Nephron (organoid): ENCODE data around the gene KSR1.

Experiments used
- H3K27ac Mint-ChIP-seq, 3 experiments: 2 replicates each; pipeline ENCODE4 v1.8.0; 2020; ENCODE audit warnings: mixed read lengths in 3 of 3, mild to moderate bottlenecking in 2 of 3, moderate library complexity in 1 of 3
- H3K27me3 Mint-ChIP-seq: 2 replicates; pipeline ENCODE4 v1.8.0; 2021; ENCODE audit warnings: low read depth, mild to moderate bottlenecking, moderate library complexity, mixed read lengths
- H3K36me3 Mint-ChIP-seq: 2 replicates; pipeline ENCODE4 v1.8.0; 2020; ENCODE audit warnings: low read depth, mixed read lengths
- H3K4me1 Mint-ChIP-seq: 2 replicates; pipeline ENCODE4 v1.8.0; 2020; ENCODE audit warnings: mixed read lengths
- H3K4me3 Mint-ChIP-seq, 3 experiments: 2 replicates each; pipeline ENCODE4 v1.8.0; 2020; ENCODE audit warnings: mild to moderate bottlenecking in 3 of 3, mixed read lengths in 3 of 3, moderate library complexity in 2 of 3
- H3K9me3 Mint-ChIP-seq: 2 replicates; pipeline ENCODE4 v1.8.0; 2020; ENCODE audit warnings: mixed read lengths
- CTCF ChIP-seq, 3 experiments: fragments of 200-600 bp; sonication (generic); IDR thresholded peaks; one replicate each; pipeline ENCODE4 v1.5.0; 2021; ENCODE audit warnings: antibody characterized with exemption in 3 of 3; ENCODE audit not compliant: unreplicated experiment in 3 of 3

KSR1 gene

GRCh38 chr17:27605409-27605808 lies 149.2 kb downstream of the KSR1 start:
- Mint-ChIP-seq H3K27me3 (no peaks in the 10 kb centered on the region), H3K4me3 (no peak overlapping the region), H3K36me3 (peaks cover 41% of the 10 kb centered on the region), H3K4me1 (no peaks in the 10 kb centered on the region), H3K27ac (no peak overlapping the region), H3K9me3 (no peaks in the 10 kb centered on the region)
- TF ChIP-seq CTCF (IDR thresholded peaks at IDR 0.05; ENCODE audit: unreplicated experiment in 3 of 3) = no peak

DNA sequence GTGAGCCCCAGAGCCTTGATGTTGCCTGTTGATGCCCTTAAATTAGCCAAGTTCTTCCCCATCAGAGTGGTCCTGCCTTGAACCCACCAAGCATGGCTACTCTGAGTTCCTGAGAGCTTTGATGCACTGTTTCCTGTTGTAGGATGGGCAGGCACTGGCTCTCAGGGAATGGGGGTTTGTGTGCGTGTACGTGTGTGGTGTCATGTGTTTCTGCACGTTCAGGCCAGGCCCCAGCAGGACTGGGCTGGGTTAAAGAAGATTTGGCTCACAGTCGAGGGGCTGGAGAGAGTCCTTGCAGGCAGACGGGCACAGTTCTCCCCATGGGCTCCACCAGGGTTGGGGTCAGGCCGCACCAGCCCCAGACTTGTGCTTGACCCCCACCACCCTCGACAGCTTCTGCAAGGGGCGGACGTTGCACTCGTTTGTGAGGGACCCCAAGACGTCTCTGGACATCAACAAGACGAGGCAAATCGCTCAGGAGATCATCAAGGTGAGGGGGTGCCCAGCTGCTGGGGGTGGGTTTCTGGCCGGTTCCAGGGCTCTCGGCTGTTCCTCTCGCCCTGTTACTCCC lies 151.4 kb downstream of the KSR1 start:
- Mint-ChIP-seq H3K27me3 (no peaks in the 10 kb centered on the region), H3K9me3 (no peaks in the 10 kb centered on the region), H3K4me1 (peaks cover 5% of the 10 kb centered on the region), H3K4me3 (no peak overlapping the region), H3K27ac (peak overlapping the region in 1 of 3 experiments; percentile 73), H3K36me3 (peaks cover 48% of the 10 kb centered on the region)
- TF ChIP-seq CTCF (IDR thresholded peaks at IDR 0.05; ENCODE audit: unreplicated experiment in 3 of 3) = no peak

- Mint-ChIP-seq H3K27ac (no peak overlapping the region), H3K4me1 (peaks cover 5% of the 10 kb centered on the region), H3K4me3 (no peak overlapping the region), H3K27me3 (no peaks in the 10 kb centered on the region), H3K36me3 (peaks cover 54% of the 10 kb centered on the region), H3K9me3 (no peaks in the 10 kb centered on the region)
- TF ChIP-seq CTCF (IDR thresholded peaks at IDR 0.05; ENCODE audit: unreplicated experiment in 3 of 3) = no peak
Measured at GRCh38 chr17:27608328-27609230, 152.3 kb downstream of the KSR1 start.

- Mint-ChIP-seq H3K27ac (peak overlapping the region in 1 of 3 experiments; percentile 75), H3K9me3 (no peaks in the 10 kb centered on the region), H3K27me3 (no peaks in the 10 kb centered on the region), H3K36me3 (peaks cover 59% of the 10 kb centered on the region), H3K4me1 (peaks cover 5% of the 10 kb centered on the region), H3K4me3 (no peak overlapping the region)
- TF ChIP-seq CTCF (IDR thresholded peaks at IDR 0.05; ENCODE audit: unreplicated experiment in 3 of 3) = peak; percentile 50 to 60 (median 55)
Measured at GRCh38 chr17:27609611-27610303, 153.5 kb downstream of the KSR1 start.

DNA sequence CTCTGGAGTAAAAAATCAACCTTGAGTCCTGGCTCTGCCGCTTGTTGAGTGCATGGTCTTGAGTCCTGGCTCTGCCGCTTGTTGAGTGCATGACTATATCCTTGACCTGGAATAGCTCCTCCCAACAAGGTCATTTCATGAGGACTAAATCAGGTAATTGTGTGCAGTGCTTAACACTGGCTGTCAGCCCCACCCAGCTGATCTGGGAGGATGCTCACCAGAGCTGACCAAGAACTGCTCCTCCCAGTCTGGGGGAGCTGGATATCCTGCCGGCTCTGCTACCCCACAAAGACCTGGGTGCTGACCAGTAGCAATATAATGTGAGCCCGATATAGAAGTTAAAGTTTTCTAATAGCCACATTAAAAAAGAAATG lies 154.0 kb downstream of the KSR1 start:
- Mint-ChIP-seq H3K36me3 (peaks cover 61% of the 10 kb centered on the region), H3K27ac (peak overlapping the region in 1 of 3 experiments; percentile 75), H3K4me3 (no peak overlapping the region), H3K27me3 (no peaks in the 10 kb centered on the region), H3K4me1 (peaks cover 5% of the 10 kb centered on the region), H3K9me3 (no peaks in the 10 kb centered on the region)
- TF ChIP-seq CTCF (IDR thresholded peaks at IDR 0.05; ENCODE audit: unreplicated experiment in 3 of 3) = no peak
